PC-9 (cell line): ENCODE results near the gene FCF1. TPM values are rescaled to one million over a fixed set of nuclear protein-coding genes. Genes with fewer than 3 reads are reported as not detected.

Experiments
- BruUV-seq: library from RNA; stranded (reverse); fragments of 400-500 nt; replicated peaks from 2 replicates; lab custom pipeline; 2021; lab: Mats Ljungman, UMichigan
- CTCF ChIA-PET: fragments of 300-600 bp; sonication (Branson Sonifier 250); formaldehyde crosslinking; loops from one replicate; lab custom pipeline; 2022; ENCODE audit warnings: antibody characterized with exemption; lab: Charles Lee
- POLR2A ChIA-PET: fragments of 300-600 bp; sonication (Branson Sonifier 250); formaldehyde crosslinking; loops from one replicate; lab custom pipeline; 2022; ENCODE audit warnings: antibody characterized with exemption; ENCODE audit not compliant: unreplicated experiment; lab: Charles Lee
- DNase-seq, 2 experiments: peaks; one replicate each; pipeline versions ENCODE4 v3.0.0 to v3.0.0-alpha.2; 2015 to 2022; ENCODE audit warnings: mixed read lengths in 1 of 2
- H2AFZ ChIP-seq: fragments of 200-600 bp; sonication (generic); 2 replicates; pipeline ENCODE4 v1.8.1; 2017; ENCODE audit warnings: antibody characterized with exemption
- H3F3A ChIP-seq: fragments of 200-600 bp; sonication (generic); 2 replicates; pipeline ENCODE4 v1.8.1; 2017; ENCODE audit warnings: antibody characterized with exemption, mild to moderate bottlenecking, low read depth; ENCODE audit not compliant: insufficient read depth
- H3K27ac ChIP-seq: fragments of 200-600 bp; sonication (generic); 2 replicates; pipeline ENCODE4 v1.6.1; 2016; ENCODE audit warnings: mixed run types
- H3K27me3 ChIP-seq: fragments of 200-600 bp; sonication (generic); 2 replicates; pipeline ENCODE4 v1.6.1; 2016; ENCODE audit warnings: low read depth, mixed run types; ENCODE audit not compliant: insufficient read depth
- H3K36me3 ChIP-seq: fragments of 200-600 bp; sonication (generic); 2 replicates; pipeline ENCODE4 v1.6.1; 2016; ENCODE audit warnings: low read depth, mixed run types
- H3K4me1 ChIP-seq: fragments of 200-600 bp; sonication (generic); replicated peaks from 2 replicates; pipeline ENCODE4 v1.6.1; 2016; ENCODE audit warnings: mixed run types; ENCODE audit not compliant: insufficient read depth
- H3K4me2 ChIP-seq: fragments of 200-600 bp; sonication (generic); 2 replicates; pipeline ENCODE4 v1.6.1; 2017; ENCODE audit warnings: mixed run types
- H3K4me3 ChIP-seq: fragments of 200-600 bp; sonication (generic); 2 replicates; pipeline ENCODE4 v1.6.1; 2016; ENCODE audit warnings: mixed run types
- H3K79me2 ChIP-seq: fragments of 200-600 bp; sonication (generic); 2 replicates; pipeline ENCODE4 v1.6.1; 2017; ENCODE audit warnings: low read depth, mixed run types
- H3K9me2 ChIP-seq: fragments of 200-600 bp; sonication (generic); 2 replicates; pipeline ENCODE4 v1.8.1; 2017; ENCODE audit warnings: mild to moderate bottlenecking; ENCODE audit not compliant: insufficient read depth
- H3K9me3 ChIP-seq: fragments of 200-600 bp; sonication (generic); 2 replicates; pipeline ENCODE4 v1.8.1; 2016; ENCODE audit warnings: low read depth; ENCODE audit not compliant: insufficient read depth
- H4K20me1 ChIP-seq: fragments of 200-600 bp; sonication (generic); 2 replicates; pipeline ENCODE4 v1.8.1; 2017; ENCODE audit not compliant: insufficient read depth
- EZH2 ChIP-seq: fragments of 200-600 bp; sonication (generic); IDR thresholded peaks from 2 replicates; pipeline ENCODE4 v1.8.0; 2017; ENCODE audit warnings: antibody characterized with exemption, low read depth
- intact Hi-C: fragments of 100-400 bp; cut with micrococcal nuclease; formaldehyde crosslinking; loops from one replicate; pipeline ENCODE4 v1.10.0; 2022; ENCODE audit not compliant: unreplicated experiment
- total RNA-seq: library from RNA; stranded (reverse); gene quantifications from 2 replicates; pipeline ENCODE4 v1.2.3, GENCODE V29; 2021
- TF ChIP-seq, protein P1 (sequence below): fragments of 200-600 bp; sonication (generic); conservative IDR thresholded peaks from 2 replicates; pipeline ENCODE4 v1.6.1; 2017; ENCODE audit warnings: mixed run types, antibody characterized with exemption, mild to moderate bottlenecking, moderate library complexity

The FCF1 gene
- total RNA-seq, 1 experiment from 2014 or later: 191 TPM

DNA sequence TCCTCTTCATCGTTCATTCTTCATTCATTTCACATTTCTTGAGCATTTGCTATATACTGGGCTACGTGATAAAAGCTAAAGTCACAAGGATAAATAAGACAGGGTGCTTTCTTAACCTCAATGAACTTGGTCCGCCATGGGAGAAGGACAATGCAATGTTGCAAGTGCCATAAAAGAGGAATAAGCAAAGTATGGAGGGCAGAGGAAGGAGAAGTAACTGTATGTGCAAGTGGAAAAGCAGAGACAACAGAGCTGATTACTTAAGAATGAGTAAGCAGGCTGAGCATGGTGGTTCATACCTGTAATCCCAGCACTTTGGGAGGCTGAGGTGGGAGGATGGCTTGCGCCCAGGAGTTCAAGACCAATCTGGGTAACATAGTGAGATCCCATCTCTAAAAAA is 14.5 kb upstream of the FCF1 start:
- no peak overlapping the region for H3K4me3 ChIP-seq
- BruUV-seq: no TSS peak
- peaks cover 29% of the 10 kb centered on the region for H3K36me3 ChIP-seq
- POLR2A ChIA-PET: no interaction called here
- peaks cover 81% of the 10 kb centered on the region for H3K79me2 ChIP-seq
- CTCF ChIA-PET: interaction anchor here (0.5 to 0.6 kb wide), 2 partner anchors 90 to 333 kb away, joined by 3 read pairs; no protein-coding TSS in a partner anchor
- H3F3A ChIP-seq: no peaks in the 10 kb centered on the region; the same call in 1 of the 2 replicates
- H3K27me3 ChIP-seq: no peaks in the 10 kb centered on the region
- no peaks in the 10 kb centered on the region for H3K4me1 ChIP-seq
- DNase-seq: no peak
- H3K27ac ChIP-seq: no peak overlapping the region
- no peak overlapping the region for H3K4me2 ChIP-seq
- peaks cover 36% of the 10 kb centered on the region for H4K20me1 ChIP-seq
- TF ChIP-seq, protein P1, sequence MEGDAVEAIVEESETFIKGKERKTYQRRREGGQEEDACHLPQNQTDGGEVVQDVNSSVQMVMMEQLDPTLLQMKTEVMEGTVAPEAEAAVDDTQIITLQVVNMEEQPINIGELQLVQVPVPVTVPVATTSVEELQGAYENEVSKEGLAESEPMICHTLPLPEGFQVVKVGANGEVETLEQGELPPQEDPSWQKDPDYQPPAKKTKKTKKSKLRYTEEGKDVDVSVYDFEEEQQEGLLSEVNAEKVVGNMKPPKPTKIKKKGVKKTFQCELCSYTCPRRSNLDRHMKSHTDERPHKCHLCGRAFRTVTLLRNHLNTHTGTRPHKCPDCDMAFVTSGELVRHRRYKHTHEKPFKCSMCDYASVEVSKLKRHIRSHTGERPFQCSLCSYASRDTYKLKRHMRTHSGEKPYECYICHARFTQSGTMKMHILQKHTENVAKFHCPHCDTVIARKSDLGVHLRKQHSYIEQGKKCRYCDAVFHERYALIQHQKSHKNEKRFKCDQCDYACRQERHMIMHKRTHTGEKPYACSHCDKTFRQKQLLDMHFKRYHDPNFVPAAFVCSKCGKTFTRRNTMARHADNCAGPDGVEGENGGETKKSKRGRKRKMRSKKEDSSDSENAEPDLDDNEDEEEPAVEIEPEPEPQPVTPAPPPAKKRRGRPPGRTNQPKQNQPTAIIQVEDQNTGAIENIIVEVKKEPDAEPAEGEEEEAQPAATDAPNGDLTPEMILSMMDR: no peak
- no peak for TF ChIP-seq EZH2
- no peaks in the 10 kb centered on the region for H3K9me2 ChIP-seq
- peaks cover 14% of the 10 kb centered on the region for H3K9me3 ChIP-seq
- no peak overlapping the region for H2AFZ ChIP-seq
- intact Hi-C loops: no loop called here

GRCh38 chr14:74702293-74702692 is 10.7 kb upstream of the FCF1 start:
- Histone ChIP-seq H3K4me2 (no peak overlapping the region), H3F3A (no peaks in the 10 kb centered on the region; the same call in 1 of the 2 replicates), H4K20me1 (peaks cover 29% of the 10 kb centered on the region), H3K4me1 (no peaks in the 10 kb centered on the region), H3K36me3 (peaks cover 30% of the 10 kb centered on the region), H2AFZ (no peak overlapping the region), H3K27me3 (no peaks in the 10 kb centered on the region), H3K9me3 (peaks cover 21% of the 10 kb centered on the region), H3K4me3 (no peak overlapping the region), H3K79me2 (peaks cover 88% of the 10 kb centered on the region), H3K27ac (no peak overlapping the region), H3K9me2 (no peaks in the 10 kb centered on the region)
- POLR2A ChIA-PET: no interaction called here
- CTCF ChIA-PET: no interaction called here
- TF ChIP-seq, protein P1: no peak
- no peak for TF ChIP-seq EZH2
- intact Hi-C loops: no loop called here
- no TSS peak for BruUV-seq
- DNase-seq: no peak

DNA sequence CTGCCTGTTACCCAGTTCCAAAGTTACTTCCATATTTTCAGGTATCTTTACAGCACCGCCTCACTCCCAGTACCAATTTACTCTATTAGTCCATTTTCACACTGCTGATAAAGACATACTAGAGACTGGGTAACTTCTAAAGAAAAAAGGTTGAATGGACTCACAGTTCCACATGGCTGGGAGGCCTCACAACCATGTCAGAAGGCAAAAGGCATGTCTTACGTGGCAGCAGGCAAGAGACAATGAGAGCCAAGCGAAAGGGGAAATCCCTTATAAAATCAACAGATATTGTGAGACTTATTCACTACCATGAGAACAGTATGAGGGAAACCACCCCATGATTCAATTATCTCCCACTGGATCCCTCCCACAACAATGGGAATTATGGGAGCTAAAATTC is 9.9 kb upstream of the FCF1 start:
- BruUV-seq: no TSS peak
- Histone ChIP-seq H3K9me2 (no peaks in the 10 kb centered on the region), H3K9me3 (peaks cover 21% of the 10 kb centered on the region), H3K36me3 (peaks cover 24% of the 10 kb centered on the region), H2AFZ (no peak overlapping the region), H3K27me3 (no peaks in the 10 kb centered on the region), H3K79me2 (peaks cover 87% of the 10 kb centered on the region), H4K20me1 (peaks cover 24% of the 10 kb centered on the region), H3K4me2 (no peak overlapping the region), H3K4me3 (no peak overlapping the region), H3K27ac (no peak overlapping the region), H3F3A (no peaks in the 10 kb centered on the region; the same call in 1 of the 2 replicates), H3K4me1 (no peaks in the 10 kb centered on the region)
- TF ChIP-seq EZH2: no peak
- TF ChIP-seq, protein P1: no peak
- ChIA-PET CTCF (no interaction called here), POLR2A (no interaction called here)
- DNase-seq: no peak
- intact Hi-C loops: no loop called here
